T-cell (primary cell): ENCODE results near the gene CD300E. TPM values are rescaled to one million over a fixed set of nuclear protein-coding genes. Genes with fewer than 3 reads are reported as not detected.

Source experiments
- ATAC-seq, 4 experiments: fragments of 200-7000 bp in 3 of 4; fragments of 150-1000 bp in 1 of 4; cut with Tn5 transposase; replicated peaks in 1 of 4; 1 replicate in 3 of 4; 2 replicates in 1 of 4; pipeline ENCODE4 v1.10.0; 2021; ENCODE audit warnings: moderate library complexity in 3 of 4, mild to moderate bottlenecking in 2 of 4, moderate number of reproducible peaks in 1 of 4
- CTCF ChIA-PET, 2 donors: fragments of 300-600 bp; sonication (Branson Sonifier 250); formaldehyde crosslinking; loops; one replicate each; lab custom pipeline; 2022; ENCODE audit warnings: antibody characterized with exemption in 2 of 2; lab: Charles Lee
- POLR2A ChIA-PET, 2 donors: fragments of 300-600 bp; sonication (Branson Sonifier 250); formaldehyde crosslinking; loops; one replicate each; lab custom pipeline; 2022; ENCODE audit warnings: antibody characterized with exemption in 2 of 2; lab: Charles Lee
- DNase-seq, 35 experiments: peaks; one replicate each; pipeline versions ENCODE4 v3.0.0 to v3.0.0-alpha.2; 2013 to 2023
- H3K27ac ChIP-seq: one replicate; pipeline ENCODE4 v1.5.1; 2013; ENCODE audit warnings: low read length
- H3K27me3 ChIP-seq, 2 experiments: replicated peaks in 1 of 2; 1 replicate in 1 of 2; 2 replicates in 1 of 2; pipeline versions ENCODE4 v1.6.1 to v1.7.0; 2013; ENCODE audit warnings: low read length in 1 of 2, mixed read lengths in 1 of 2; ENCODE audit not compliant: control insufficient read depth in 2 of 2, insufficient read depth in 2 of 2; ENCODE audit errors: extremely low read depth in 1 of 2
- H3K36me3 ChIP-seq, 2 donors: 1 replicate in 1 of 2; 2 replicates in 1 of 2; pipeline versions ENCODE4 v1.6.1 to v1.7.0; 2013; ENCODE audit warnings: low read length in 1 of 2; ENCODE audit not compliant: control insufficient read depth in 2 of 2, insufficient read depth in 1 of 2; ENCODE audit errors: extremely low read depth in 1 of 2
- H3K4me1 ChIP-seq, 2 experiments: 1 replicate in 1 of 2; 2 replicates in 1 of 2; pipeline versions ENCODE4 v1.6.1 to v1.7.0; 2013; ENCODE audit warnings: low read length in 2 of 2, mixed read lengths in 1 of 2; ENCODE audit not compliant: insufficient read depth in 2 of 2, control insufficient read depth in 1 of 2; ENCODE audit errors: extremely low read depth in 1 of 2
- H3K4me3 ChIP-seq, 2 donors: 1 replicate in 1 of 2; 2 replicates in 1 of 2; pipeline versions ENCODE4 v1.5.1 to v1.7.0; 2013; ENCODE audit warnings: mild to moderate bottlenecking in 2 of 2, low read length in 1 of 2, moderate library complexity in 1 of 2; ENCODE audit not compliant: control insufficient read depth in 1 of 2; ENCODE audit errors: extremely low read depth in 1 of 2
- H3K9me3 ChIP-seq: 2 replicates; pipeline ENCODE4 v1.7.0; 2013
- H3K27ac Mint-ChIP-seq, 2 donors: one replicate each; pipeline ENCODE4 v1.8.0; 2020 to 2021; ENCODE audit warnings: mild to moderate bottlenecking in 2 of 2, mixed read lengths in 2 of 2
- H3K27me3 Mint-ChIP-seq, 2 donors: one replicate each; pipeline ENCODE4 v1.8.0; 2021 to 2022; ENCODE audit warnings: mixed read lengths in 2 of 2
- H3K36me3 Mint-ChIP-seq: one replicate; pipeline ENCODE4 v1.8.0; 2021; ENCODE audit warnings: mixed read lengths
- H3K4me1 Mint-ChIP-seq, 3 donors: one replicate each; pipeline ENCODE4 v1.8.0; 2020 to 2022; ENCODE audit warnings: mixed read lengths in 3 of 3, mild to moderate bottlenecking in 1 of 3
- H3K4me3 Mint-ChIP-seq, 3 donors: one replicate each; pipeline ENCODE4 v1.8.0; 2020 to 2022; ENCODE audit warnings: mild to moderate bottlenecking in 3 of 3, mixed read lengths in 3 of 3, moderate library complexity in 3 of 3
- H3K9me3 Mint-ChIP-seq, 3 donors: one replicate each; pipeline ENCODE4 v1.8.0; 2020 to 2022; ENCODE audit warnings: mixed read lengths in 3 of 3
- WGBS: methylation state at CpG from one replicate; pipeline ENCODE4 v1.1.5; 2013; ENCODE audit warnings: missing lambda C conversion rate; ENCODE audit not compliant: insufficient coverage; 5-methylcytosine and 5-hydroxymethylcytosine counted together
- total RNA-seq, 35 experiments: library from RNA in 6 of 35; stranded (reverse) in 6 of 35; fragments of 120-200 nt in 1 of 35; gene quantifications; one replicate each; pipeline versions ENCODE4 v1.2.1 to v1.2.4 and lab custom pipeline; 2013 to 2026

Gene CD300E
- under 1 TPM in 1 of 5 donors, not detected in 4; 0.38 TPM for total RNA-seq
- total RNA-seq (2013): 0.41 TPM
- 0 to 1.6 (median 0.19) reads per million in 29 experiments for total RNA-seq (lab: John Stamatoyannopoulos, UW)

GRCh38 chr17:74623693-74624093, at the start of gene CD300E:
CD300E (minus strand) TSS chr17:74623738; CDS start chr17:74623621, 117 bp downstream.
- no peaks in the 10 kb centered on the region for H3K36me3 ChIP-seq
- H3K4me1 Mint-ChIP-seq: no peaks in the 10 kb centered on the region
- H3K27ac ChIP-seq: no peak within 1 kb of the TSS
- no peak within 1 kb of the TSS for H3K4me3 Mint-ChIP-seq
- CTCF ChIA-PET: no interaction called here
- peaks cover 33 to 75% of the 10 kb centered on the region in 2 donors for H3K27me3 Mint-ChIP-seq
- no peak for DNase-seq
- no peaks in the 10 kb centered on the region for H3K4me1 ChIP-seq
- no peak for ATAC-seq
- H3K9me3 Mint-ChIP-seq: peaks cover 0 to 10% (median 3%) of the 10 kb centered on the region in 3 donors
- H3K9me3 ChIP-seq: no peaks in the 10 kb centered on the region
- no peaks in the 10 kb centered on the region for H3K36me3 Mint-ChIP-seq
- no peak within 1 kb of the TSS for H3K27ac Mint-ChIP-seq
- 65% methylated on average over 4 of the region's 5 CpGs for WGBS
- POLR2A ChIA-PET: no interaction called here
- H3K27me3 ChIP-seq: peaks cover 2 to 28% of the 10 kb centered on the region in 2 experiments
- no peak within 1 kb of the TSS for H3K4me3 ChIP-seq

- Histone ChIP-seq H3K9me3 (no peaks in the 10 kb centered on the region), H3K4me3 (no peak overlapping the region), H3K4me1 (peaks cover 0 to 9% of the 10 kb centered on the region in 2 experiments), H3K27me3 (peaks cover 3 to 43% of the 10 kb centered on the region in 2 experiments), H3K36me3 (no peaks in the 10 kb centered on the region), H3K27ac (no peak overlapping the region)
- Mint-ChIP-seq H3K4me1 (peaks cover 4 to 5% (median 4%) of the 10 kb centered on the region in 3 donors), H3K9me3 (no peaks in the 10 kb centered on the region), H3K4me3 (no peak overlapping the region), H3K27me3 (peaks cover 41 to 64% of the 10 kb centered on the region in 2 donors), H3K27ac (no peak overlapping the region), H3K36me3 (no peaks in the 10 kb centered on the region)
- POLR2A ChIA-PET: no interaction called here
- CTCF ChIA-PET: interaction anchor here in 1 of 2 donors (0.9 to 1.3 kb wide), 2 partner anchors 14 to 65 kb away, joined by 3 to 4 read pairs; partner anchors contain the start of gene RAB37
- WGBS: 19% methylated on average over 52 of the region's 57 CpGs
- DNase-seq: peak; percentile 32 to 87 (median 67)
- peak; percentile 75 to 97 (median 85) for ATAC-seq
Observed at GRCh38 chr17:74671031-74671771, 47.7 kb upstream of the CD300E start.

- CTCF ChIA-PET: interaction anchor here (1.0 to 1.3 kb wide), 2 partner anchors 66 kb away, joined by 3 to 4 read pairs; partner anchors contain the start of gene RAB37 (in 1 of the 2)
- DNase-seq: no peak
- POLR2A ChIA-PET: no interaction called here
Observed at GRCh38 chr17:74670329-74670728, 46.8 kb upstream of the CD300E start.

GRCh38 chr17:74663561-74663960, 40.0 kb upstream of the CD300E start:
- H3K36me3 ChIP-seq: no peaks in the 10 kb centered on the region
- H3K27me3 Mint-ChIP-seq: peaks cover 32 to 63% of the 10 kb centered on the region in 2 donors
- peaks cover 0 to 3% (median 0%) of the 10 kb centered on the region in 3 donors for H3K9me3 Mint-ChIP-seq
- H3K27ac ChIP-seq: no peak overlapping the region
- H3K27ac Mint-ChIP-seq: no peak overlapping the region
- WGBS: no CpG with 5 or more reads among the region's 3 CpGs
- no peaks in the 10 kb centered on the region for H3K9me3 ChIP-seq
- H3K4me3 ChIP-seq: no peak overlapping the region
- no peak for DNase-seq
- no peaks in the 10 kb centered on the region for H3K4me1 Mint-ChIP-seq
- no peak for ATAC-seq
- peaks cover 0 to 32% of the 10 kb centered on the region in 2 experiments for H3K27me3 ChIP-seq
- POLR2A ChIA-PET: no interaction called here
- CTCF ChIA-PET: no interaction called here
- H3K4me3 Mint-ChIP-seq: no peak overlapping the region
- H3K36me3 Mint-ChIP-seq: peaks cover 4% of the 10 kb centered on the region
- no peaks in the 10 kb centered on the region for H3K4me1 ChIP-seq

More at GRCh38 chr17:74670329-74670728, 46.8 kb upstream of the CD300E start:
- Histone ChIP-seq H3K27me3 (peaks cover 3 to 42% of the 10 kb centered on the region in 2 experiments), H3K9me3 (no peaks in the 10 kb centered on the region), H3K4me3 (no peak overlapping the region), H3K36me3 (no peaks in the 10 kb centered on the region), H3K4me1 (peaks cover 0 to 9% of the 10 kb centered on the region in 2 experiments), H3K27ac (no peak overlapping the region)
- Mint-ChIP-seq H3K27ac (no peak overlapping the region), H3K4me3 (no peak overlapping the region), H3K27me3 (peaks cover 41 to 64% of the 10 kb centered on the region in 2 donors), H3K36me3 (no peaks in the 10 kb centered on the region), H3K4me1 (peaks cover 4 to 5% (median 4%) of the 10 kb centered on the region in 3 donors), H3K9me3 (no peaks in the 10 kb centered on the region)
- 82% methylated on average over 5 of the region's 6 CpGs for WGBS
- ATAC-seq: no peak

- H3K9me3 ChIP-seq: no peaks in the 10 kb centered on the region
- Mint-ChIP-seq H3K4me3 (no peak overlapping the region), H3K27ac (no peak overlapping the region), H3K36me3 (peaks cover 4% of the 10 kb centered on the region), H3K9me3 (peaks cover 0 to 3% (median 0%) of the 10 kb centered on the region in 3 donors), H3K27me3 (peaks cover 22 to 46% of the 10 kb centered on the region in 2 donors), H3K4me1 (peaks cover 3 to 6% (median 4%) of the 10 kb centered on the region in 3 donors)
- H3K27ac ChIP-seq: no peak overlapping the region
- no peaks in the 10 kb centered on the region for H3K36me3 ChIP-seq
- WGBS: no CpG with 5 or more reads among the region's 4 CpGs
- peaks cover 0 to 7% of the 10 kb centered on the region in 2 experiments for H3K4me1 ChIP-seq
- H3K4me3 ChIP-seq: no peak overlapping the region
- DNase-seq (no peak), ATAC-seq (no peak)
- POLR2A ChIA-PET: no interaction called here
- peaks cover 0 to 30% of the 10 kb centered on the region in 2 experiments for H3K27me3 ChIP-seq
- CTCF ChIA-PET: interaction anchor here (0.6 to 4.6 kb wide), 4 partner anchors 78 to 291 kb away, joined by 3 to 88 read pairs (median 4); partner anchors contain the start of genes CD300C (in 1 of the 2) and RAB37 (in 1 of the 2)
Observed at GRCh38 chr17:74659889-74660288, 36.4 kb upstream of the CD300E start.

GRCh38 chr17:74658620-74659019, 35.1 kb upstream of the CD300E start:
- POLR2A ChIA-PET: no interaction called here
- peaks cover 16 to 34% of the 10 kb centered on the region in 2 donors for H3K27me3 Mint-ChIP-seq
- Histone ChIP-seq H3K27ac (no peak overlapping the region), H3K27me3 (peaks cover 0 to 34% of the 10 kb centered on the region in 2 experiments), H3K4me1 (peaks cover 0 to 7% of the 10 kb centered on the region in 2 experiments), H3K4me3 (no peak overlapping the region), H3K36me3 (no peaks in the 10 kb centered on the region), H3K9me3 (no peaks in the 10 kb centered on the region)
- no peak for ATAC-seq
- peaks cover 3 to 6% (median 4%) of the 10 kb centered on the region in 3 donors for H3K4me1 Mint-ChIP-seq
- DNase-seq: no peak
- peaks cover 4% of the 10 kb centered on the region for H3K36me3 Mint-ChIP-seq
- peaks cover 0 to 3% (median 0%) of the 10 kb centered on the region in 3 donors for H3K9me3 Mint-ChIP-seq
- CTCF ChIA-PET: interaction anchor here (0.7 to 4.6 kb wide), 2 partner anchors 78 to 79 kb away, joined by 4 to 88 read pairs; partner anchors contain the start of gene RAB37 (in 2 of the 2)
- no peak overlapping the region for H3K27ac Mint-ChIP-seq
- 90% methylated on average over 3 of the region's 6 CpGs for WGBS
- no peak overlapping the region for H3K4me3 Mint-ChIP-seq
